ENCODE data around the gene TMEM181. TPM values are rescaled to one million over a fixed set of nuclear protein-coding genes. Genes with fewer than 3 reads are reported as not detected.
"Not testable (repeated sequence)": the region's sequence is repeated elsewhere in the genome, so short reads cannot be mapped to it uniquely, and the experiment has no call there.

TMEM181 gene
- total RNA-seq, 3 donors from 2014 or later, result 17.0 to 29.3 (median 28.5) TPM

DNA sequence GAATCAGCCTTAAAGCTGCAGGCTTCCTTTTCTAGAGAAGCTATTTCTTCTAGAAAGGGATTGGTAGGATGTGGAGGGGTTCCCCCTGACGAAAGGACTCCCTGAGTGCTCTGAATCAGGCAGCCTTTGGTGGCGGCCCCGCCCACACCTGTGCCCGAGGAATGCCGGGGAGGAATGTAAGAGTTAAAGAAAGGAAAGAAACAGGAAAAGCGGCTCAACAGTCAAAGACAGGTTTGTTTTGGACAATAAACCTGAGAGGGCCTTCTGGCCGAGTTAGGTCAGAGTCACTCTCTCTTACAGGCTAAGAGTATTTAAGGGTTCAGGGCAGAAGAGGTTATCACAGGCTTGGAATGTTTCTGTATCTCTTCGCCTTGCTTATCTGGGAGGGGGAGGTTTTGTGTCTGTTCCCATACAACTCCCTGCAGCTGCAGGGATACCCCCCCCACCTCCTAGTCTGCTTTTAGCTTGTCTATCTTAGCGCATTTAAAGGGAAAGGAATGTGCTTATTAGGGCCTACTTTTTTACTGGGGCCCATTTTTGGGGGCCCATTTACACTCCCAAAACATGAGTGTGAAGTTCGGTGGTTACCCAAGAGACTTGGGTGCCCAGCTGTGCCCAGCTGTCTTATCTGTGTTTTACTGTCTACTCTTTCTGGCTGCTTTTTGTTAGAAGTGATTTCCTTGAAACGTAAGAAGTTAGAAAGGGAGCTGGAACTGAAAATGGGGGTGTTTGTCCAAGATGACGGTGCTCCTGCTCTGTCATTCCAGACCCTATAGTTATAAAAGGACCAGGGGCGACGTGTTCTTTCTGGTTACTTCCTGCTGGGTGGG, 51.9 kb downstream of the TMEM181 start:
- Histone ChIP-seq H3K9me3 (no peaks in the 10 kb centered on the region), H3K4me1 (no peaks in the 10 kb centered on the region), H3K27ac (no peak overlapping the region), H3K4me3 (no peak overlapping the region), H3K27me3 (no peaks in the 10 kb centered on the region), H3K36me3 (no peaks in the 10 kb centered on the region)
- intact Hi-C loops (cut with DNase I; ENCODE audit: low total_unique reads), result loop anchor here (5.0 to 10.0 kb wide), 2 partner anchors 389 to 957 kb away; no protein-coding TSS in a partner anchor
- TF ChIP-seq POLR2A (IDR thresholded peaks at IDR 0.05) (no peak), POLR2AphosphoS5 (IDR thresholded peaks at IDR 0.05) (no peak)
- TF ChIP-seq, protein P1, sequence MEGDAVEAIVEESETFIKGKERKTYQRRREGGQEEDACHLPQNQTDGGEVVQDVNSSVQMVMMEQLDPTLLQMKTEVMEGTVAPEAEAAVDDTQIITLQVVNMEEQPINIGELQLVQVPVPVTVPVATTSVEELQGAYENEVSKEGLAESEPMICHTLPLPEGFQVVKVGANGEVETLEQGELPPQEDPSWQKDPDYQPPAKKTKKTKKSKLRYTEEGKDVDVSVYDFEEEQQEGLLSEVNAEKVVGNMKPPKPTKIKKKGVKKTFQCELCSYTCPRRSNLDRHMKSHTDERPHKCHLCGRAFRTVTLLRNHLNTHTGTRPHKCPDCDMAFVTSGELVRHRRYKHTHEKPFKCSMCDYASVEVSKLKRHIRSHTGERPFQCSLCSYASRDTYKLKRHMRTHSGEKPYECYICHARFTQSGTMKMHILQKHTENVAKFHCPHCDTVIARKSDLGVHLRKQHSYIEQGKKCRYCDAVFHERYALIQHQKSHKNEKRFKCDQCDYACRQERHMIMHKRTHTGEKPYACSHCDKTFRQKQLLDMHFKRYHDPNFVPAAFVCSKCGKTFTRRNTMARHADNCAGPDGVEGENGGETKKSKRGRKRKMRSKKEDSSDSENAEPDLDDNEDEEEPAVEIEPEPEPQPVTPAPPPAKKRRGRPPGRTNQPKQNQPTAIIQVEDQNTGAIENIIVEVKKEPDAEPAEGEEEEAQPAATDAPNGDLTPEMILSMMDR (IDR thresholded peaks at IDR 0.05), result no peak
- no peak for DNase-seq (ENCODE audit: low spot score in 2 of 2)

DNA sequence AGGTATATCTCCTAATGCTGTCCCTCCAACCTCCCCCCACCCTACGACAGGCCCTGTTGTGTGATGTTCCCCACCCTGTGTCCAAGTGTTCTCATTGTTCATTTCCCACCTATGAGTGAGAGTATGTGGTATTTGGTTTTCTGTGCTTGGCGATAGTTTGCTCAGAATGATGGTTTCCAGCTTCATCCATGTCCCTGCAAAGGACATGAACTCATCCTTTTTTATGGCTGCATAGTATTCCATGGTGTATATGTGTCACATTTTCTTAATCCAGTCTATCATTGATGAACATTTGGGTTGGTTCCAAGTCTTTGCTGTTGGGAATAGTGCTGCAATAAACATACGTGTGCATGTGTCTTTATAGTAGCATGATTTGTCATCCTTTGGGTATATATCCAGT, 54.7 kb downstream of the TMEM181 start:
- DNase-seq (ENCODE audit: low spot score in 2 of 2); H3K9me3 ChIP-seq; H3K27ac ChIP-seq; H3K27me3 ChIP-seq; H3K36me3 ChIP-seq; H3K4me1 ChIP-seq; H3K4me3 ChIP-seq: not testable (repeated sequence)
- intact Hi-C loops (cut with DNase I; ENCODE audit: low total_unique reads), result loop anchor here (5.0 to 10.0 kb wide), 2 partner anchors 392 to 960 kb away; no protein-coding TSS in a partner anchor

DNA sequence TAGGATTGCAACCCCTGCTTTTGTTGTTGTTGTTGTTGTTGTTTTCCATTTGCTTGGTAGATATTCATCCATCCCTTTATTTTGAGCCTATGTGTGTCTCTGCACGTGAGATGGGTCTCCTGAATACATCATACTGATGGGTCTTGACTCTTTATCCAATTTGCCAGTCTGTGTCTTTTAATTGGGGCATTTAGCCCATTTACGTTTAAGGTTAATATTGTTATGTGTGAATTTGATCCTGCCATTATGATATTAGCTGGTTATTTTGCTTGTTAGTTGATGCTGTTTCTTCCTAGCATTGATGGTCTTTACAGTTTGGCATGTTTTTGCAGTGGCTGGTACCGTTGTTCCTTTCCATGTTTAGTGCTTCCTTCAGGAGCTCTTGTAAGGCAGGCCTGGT, 58.4 kb downstream of the TMEM181 start:
- H3K9me3 ChIP-seq; H3K36me3 ChIP-seq; H3K27ac ChIP-seq; H3K27me3 ChIP-seq; H3K4me1 ChIP-seq; H3K4me3 ChIP-seq; DNase-seq (ENCODE audit: low spot score in 2 of 2): not testable (repeated sequence)
- intact Hi-C loops (cut with DNase I; ENCODE audit: low total_unique reads), result loop anchor here (10.0 kb wide), 1 partner anchor 963 kb away; no protein-coding TSS in a partner anchor

DNA sequence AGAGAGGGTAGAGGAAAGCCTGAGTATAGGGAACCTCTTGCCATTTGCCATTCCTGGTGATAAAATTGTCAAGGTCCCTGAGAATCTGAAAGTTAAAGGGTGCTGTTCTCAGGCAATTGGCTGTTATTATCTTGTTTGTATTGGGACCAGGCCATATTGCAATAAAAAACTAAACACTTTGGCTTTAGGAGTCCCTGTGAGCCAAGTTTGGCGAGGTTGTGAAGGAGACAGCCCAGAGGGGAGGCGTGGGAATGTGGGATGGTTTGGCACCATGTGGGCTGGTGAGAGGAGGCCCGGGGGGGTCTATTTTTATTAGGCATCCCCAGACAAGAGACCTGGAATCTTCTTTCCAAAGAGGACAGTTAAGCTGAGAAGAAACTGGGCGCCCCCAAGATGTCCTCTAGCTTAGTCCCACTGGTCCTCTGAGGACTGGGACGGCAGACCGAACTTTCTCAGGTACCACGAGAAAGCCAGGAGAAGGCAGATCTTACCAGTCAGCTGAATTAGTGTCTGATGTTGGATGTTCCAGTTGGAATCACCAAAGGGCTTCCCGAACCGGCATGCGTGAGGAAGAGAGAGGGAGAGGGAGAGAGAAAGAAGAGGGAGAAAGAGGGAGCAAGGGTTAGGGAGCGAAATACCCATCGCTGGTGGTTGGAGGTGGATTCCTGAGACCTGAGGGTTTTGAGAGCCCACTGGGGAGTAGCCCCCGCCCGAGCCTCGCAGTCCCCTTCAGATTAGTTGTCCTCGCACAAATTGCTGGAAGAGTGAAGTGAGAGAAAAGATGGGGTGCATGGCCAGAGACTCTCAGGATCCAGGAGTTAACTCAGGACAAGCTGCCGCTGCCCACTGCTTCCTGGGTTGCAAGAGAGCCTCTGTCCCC, 60.3 kb downstream of the TMEM181 start:
- TF ChIP-seq POLR2AphosphoS5 (IDR thresholded peaks at IDR 0.05), result no peak
- no peak for TF ChIP-seq POLR2A (IDR thresholded peaks at IDR 0.05)
- TF ChIP-seq, protein P1 (IDR thresholded peaks at IDR 0.05), result no peak
- no peak overlapping the region for H3K4me3 ChIP-seq
- intact Hi-C loops (cut with DNase I; ENCODE audit: low total_unique reads), result loop anchor here (10.0 kb wide), 1 partner anchor 965 kb away; no protein-coding TSS in a partner anchor
- H3K27me3 ChIP-seq, result no peaks in the 10 kb centered on the region
- no peaks in the 10 kb centered on the region for H3K9me3 ChIP-seq
- no peaks in the 10 kb centered on the region for H3K36me3 ChIP-seq
- no peaks in the 10 kb centered on the region for H3K4me1 ChIP-seq
- no peak for DNase-seq (ENCODE audit: low spot score in 2 of 2)
- H3K27ac ChIP-seq, result no peak overlapping the region

DNA sequence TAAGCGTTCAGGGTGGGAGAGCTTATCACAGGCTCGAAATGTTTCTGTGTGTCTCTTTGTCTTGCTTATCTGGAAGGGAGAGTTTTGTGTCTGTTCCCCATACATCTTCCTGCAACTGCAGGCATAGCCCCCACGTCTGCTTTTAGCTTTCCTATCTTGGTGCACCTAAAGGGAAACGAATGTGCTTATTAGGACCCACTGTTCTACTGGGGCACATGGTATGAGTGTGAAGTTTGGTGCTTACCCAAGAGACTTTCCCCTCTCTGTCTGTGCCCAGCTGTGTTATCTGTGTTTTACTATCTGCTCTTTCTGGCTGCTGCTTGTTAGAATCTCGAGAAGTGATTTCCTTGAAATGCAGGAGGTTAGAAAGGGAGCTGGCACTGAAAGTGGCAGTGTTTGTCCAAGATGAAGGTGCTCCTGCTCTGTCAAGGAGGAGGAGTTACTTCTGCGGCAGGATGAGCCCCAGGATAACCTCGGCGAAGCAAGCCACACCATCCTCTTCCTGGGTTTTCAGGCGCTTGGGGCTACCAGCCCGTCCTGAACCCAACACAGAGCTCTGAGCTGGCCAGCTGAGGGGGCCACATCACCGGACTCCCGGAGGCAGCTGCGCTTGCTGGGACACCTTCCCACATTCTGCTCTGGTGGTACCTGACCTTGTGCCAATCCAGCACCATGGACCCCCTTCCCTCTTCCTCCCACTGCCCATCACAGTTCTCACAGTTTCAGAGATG, 61.2 kb downstream of the TMEM181 start:
- H3K27me3 ChIP-seq, result no peaks in the 10 kb centered on the region
- H3K27ac ChIP-seq, result no peak overlapping the region
- TF ChIP-seq POLR2AphosphoS5 (IDR thresholded peaks at IDR 0.05), result no peak
- TF ChIP-seq, protein P1 (IDR thresholded peaks at IDR 0.05), result no peak
- TF ChIP-seq POLR2A (IDR thresholded peaks at IDR 0.05), result no peak
- H3K4me1 ChIP-seq, result no peaks in the 10 kb centered on the region
- DNase-seq (ENCODE audit: low spot score in 2 of 2), result no peak
- H3K4me3 ChIP-seq, result no peak overlapping the region
- H3K9me3 ChIP-seq, result no peaks in the 10 kb centered on the region
- intact Hi-C loops (cut with DNase I; ENCODE audit: low total_unique reads), result no loop called here
- H3K36me3 ChIP-seq, result no peaks in the 10 kb centered on the region

All from breast epithelium (tissue), 4 donors.